SW480 (cell line): ENCODE data around the gene SMARCA2.
A peak's percentile ranks its signal among the peaks of the same experiment; 100 is the strongest.

ENCODE experiments used
- DNase-seq: peaks from one replicate; pipeline ENCODE4 v3.0.0-alpha.2; 2016; ENCODE audit warnings: low spot score

SMARCA2 gene

DNA sequence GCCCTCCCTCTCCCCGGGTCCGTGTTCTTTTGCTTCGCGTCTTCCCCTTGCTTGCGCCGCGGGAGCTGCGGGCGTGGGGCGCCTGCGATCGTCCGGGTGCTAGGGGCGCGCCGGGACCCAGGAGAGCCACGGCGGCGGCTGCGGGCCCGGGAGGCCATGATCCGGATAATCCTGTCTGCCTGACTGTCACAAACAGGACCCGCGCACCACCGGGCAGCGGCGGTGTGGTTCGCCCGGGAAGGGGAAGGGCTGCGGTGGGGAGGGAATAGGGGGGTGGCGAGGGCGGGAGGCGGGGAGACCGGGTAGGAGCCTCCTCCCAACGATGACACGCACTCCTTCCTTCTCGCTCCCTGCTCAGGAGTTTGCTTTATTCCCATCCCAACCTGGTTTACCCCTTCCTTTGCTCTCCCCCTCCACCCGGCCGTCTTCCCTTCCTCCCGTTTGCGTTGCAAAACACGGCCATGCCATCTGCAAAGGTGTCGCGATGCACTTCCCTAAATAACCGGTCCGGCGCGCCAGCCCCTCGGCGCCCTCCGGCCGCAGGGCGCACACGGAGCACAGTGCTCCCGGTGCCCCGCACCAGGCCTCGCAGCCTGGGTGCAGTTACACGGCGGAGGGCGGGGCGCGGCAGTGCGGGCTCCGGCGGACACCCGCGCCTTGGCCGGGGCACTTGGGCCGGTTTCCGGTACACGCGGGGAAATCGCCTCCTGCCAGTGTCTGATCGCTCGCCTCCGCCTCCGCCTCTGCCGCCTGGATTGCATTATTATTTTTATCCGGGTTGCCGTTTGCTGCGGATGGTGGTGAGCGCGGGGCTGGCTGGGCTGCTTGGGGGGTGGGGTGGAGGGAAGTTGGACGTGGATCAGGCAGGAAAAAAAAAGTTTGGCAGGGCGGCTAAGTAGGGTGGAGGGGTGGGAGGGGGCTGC is 1.5 kb downstream of the SMARCA2 start:
- DNase-seq, result peak; percentile 74

DNA sequence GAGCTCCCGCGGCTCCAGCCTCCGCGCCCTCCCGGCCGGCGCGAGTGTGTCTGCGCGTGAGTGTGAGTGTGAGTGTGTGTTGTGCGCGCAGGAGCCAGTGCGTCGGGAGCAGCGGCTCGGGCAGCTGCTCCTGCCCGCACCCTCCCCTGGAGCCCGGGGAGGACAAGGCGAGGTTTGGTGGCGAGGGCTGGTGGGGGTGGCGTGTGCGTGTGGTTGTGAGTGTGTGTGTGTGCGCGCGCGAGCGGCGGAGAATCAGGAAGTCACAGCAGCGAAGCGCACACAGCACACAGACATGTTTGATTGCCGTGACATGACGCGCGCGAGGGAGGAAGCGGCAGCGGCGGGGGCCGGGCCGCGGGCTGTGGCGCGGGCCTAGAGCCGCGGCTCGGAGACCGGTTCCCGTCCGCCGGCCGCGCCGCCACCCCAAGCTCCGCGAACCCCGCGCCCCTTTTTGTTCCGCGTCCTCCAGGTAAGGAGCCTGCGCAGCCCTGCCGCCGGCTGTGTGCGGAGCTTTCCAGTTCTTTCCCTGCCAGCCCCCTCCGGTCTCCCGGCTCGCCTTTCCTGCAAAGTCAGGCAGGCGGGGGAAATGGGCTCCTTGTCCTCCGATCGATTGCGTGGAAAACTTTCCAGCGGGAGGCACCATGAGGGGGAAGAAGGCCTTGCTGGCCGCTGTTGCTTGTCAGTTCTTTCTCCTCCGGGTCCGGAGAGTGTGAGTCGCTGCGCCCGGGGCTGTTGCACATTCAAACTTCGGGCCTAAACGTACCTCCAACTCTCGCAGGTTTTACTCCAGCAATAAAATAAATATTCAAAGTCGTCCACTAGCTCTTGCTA is 2.4 kb downstream of the SMARCA2 start:
- DNase-seq, result peak; percentile 74

- peak; percentile 25 for DNase-seq
These were observed 3.1 kb downstream of the SMARCA2 start for GRCh38 chr9:2018162-2018643.

DNA sequence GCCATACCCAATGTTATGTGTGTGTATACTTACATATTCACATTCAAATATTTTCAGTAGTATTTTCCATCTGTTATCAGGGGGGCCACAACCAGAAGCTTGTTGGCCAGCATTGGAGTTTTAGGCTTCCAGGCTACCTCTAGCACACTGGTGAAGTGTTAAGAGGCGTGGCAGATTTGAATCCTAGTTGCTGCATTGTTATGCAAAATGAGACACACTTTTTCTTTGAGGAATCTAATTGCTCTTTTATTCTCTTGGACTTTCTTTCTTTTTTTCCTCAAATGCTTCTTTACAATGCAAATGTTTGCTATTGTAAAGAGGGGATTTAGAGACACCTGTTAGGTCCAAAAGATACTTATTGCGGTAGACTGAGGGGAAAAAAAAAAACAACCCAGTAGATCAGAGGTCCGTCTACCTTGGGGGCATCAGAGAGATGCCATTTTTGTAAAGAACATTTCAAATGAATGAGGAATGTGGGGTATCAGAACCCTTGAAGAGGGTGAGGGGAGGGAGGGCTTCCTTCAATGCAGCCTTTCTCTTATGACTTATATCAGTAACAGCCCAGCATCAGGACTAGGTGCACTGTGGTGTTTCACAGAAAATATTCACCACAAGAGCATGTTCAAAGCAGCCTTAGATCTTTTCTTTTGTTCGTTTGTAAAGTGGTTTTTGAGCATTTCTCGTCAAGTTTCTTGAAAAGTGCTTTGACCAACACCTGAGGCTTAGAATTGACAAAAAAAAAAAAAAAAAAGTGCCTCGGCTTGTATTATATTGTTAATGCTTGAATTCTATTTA is 3.8 kb downstream of the SMARCA2 start:
- DNase-seq, result no peak

GRCh38 chr9:2019723-2020122 is 4.6 kb downstream of the SMARCA2 start:
- DNase-seq, result no peak

- DNase-seq, result no peak
These were observed 6.6 kb downstream of the SMARCA2 start for GRCh38 chr9:2021731-2022130.

GRCh38 chr9:2022560-2022959 is 7.4 kb downstream of the SMARCA2 start:
- DNase-seq, result no peak

DNA sequence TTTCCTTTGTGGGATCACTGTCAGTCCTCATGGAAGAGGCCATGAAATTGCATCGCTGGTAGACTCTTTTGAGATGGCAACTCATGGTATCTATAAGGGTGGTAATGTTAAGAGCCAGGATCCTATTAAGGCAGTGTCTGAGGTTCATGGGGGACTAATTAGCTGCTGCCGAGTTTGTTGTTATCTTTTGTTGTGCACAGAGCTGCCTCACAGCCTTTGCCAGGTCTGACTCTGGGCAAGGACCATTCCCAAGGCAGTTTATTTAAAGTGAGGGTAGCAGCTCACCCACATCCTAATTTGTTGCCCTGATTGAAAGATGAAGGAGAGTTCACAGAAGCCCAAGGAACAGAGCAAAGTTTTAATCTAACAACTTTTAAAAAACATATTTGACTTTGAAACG is 7.9 kb downstream of the SMARCA2 start:
- no peak for DNase-seq

DNA sequence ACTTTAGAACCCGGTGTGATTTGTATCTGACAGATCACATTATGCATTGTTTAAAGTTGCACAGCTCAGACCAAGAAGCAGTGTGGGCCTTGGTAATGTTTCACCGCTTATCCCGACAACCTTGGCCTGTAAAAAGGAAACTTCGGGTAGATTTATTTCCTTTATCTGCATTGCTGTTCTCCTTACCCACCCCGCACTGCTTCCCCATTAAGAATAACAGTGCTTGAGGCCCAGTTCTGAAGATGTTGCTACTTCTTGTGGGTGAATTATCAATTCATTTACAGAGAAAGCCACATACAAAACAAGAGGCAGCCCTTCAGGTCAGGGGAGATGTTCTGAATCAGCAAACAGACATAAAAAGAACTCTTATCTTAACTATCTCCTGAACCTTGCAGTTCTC is 8.4 kb downstream of the SMARCA2 start:
- no peak for DNase-seq

- DNase-seq, result no peak
These were observed 10.0 kb downstream of the SMARCA2 start for GRCh38 chr9:2024888-2025782.

DNA sequence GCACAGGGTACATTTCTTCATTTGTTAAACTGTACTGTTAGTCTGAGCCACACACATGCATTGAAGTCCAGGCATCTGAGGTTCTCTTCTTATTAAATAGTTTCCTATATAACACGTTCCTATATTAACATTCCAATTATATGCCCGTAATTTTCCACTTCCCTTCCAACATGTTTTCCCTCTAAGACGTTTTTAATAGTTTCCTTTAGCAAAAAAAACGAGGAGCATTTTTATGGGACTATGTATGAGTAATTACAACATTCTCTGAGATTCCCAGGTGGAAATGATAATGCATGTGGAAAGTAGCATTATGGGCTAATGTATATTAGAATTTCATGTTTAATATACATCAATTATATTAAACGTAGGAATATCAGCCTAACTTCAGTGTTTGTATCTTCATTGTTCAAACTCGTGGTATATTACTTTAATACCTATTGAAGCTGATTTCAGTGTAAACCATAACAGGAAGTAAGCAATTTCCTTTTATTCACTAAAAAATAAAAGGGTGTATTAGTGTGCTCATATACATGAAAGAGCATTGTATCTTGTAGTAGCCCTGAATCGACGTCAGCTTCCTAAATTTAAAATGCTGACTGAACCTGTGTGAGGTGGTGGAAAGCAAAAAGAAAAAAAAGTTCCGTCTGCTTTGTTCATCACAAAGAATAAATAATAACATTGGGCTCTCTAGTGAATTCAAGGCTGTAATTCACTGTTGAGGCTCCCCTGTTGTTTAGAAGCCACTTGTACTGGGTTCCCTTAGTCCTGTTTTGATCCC is 11.3 kb downstream of the SMARCA2 start:
- no peak for DNase-seq

DNA sequence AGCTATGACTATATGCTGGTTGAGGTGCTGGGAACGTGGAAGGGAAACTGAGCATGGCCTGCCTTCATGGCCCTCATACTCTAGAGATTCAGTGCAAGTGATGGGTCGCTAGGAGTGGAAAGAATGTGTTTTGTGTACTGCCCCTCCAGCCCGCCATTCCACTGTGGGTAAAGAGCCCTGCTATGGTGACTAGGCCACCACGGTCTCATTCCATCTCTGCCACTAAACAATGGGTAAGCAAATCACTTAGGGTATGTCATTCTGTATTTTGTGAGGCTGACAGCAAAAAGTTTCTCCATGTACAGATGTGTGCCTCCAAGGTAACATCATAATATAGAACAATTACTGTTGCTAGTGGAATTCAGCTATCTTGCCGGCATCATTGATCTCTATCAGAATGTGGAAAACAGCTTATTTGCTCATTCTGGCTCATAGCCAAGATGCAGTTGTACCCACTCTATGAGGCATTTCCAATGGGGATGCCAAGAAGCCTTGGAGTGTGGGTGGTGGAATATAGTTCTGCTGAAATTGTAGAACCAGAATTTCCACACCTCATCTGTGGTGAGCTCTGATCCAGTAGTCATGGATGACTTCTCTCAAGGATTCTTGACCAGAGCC is 12.5 kb downstream of the SMARCA2 start:
- no peak for DNase-seq

- DNase-seq, result no peak
These were observed 13.7 kb downstream of the SMARCA2 start for GRCh38 chr9:2028888-2029287.

GRCh38 chr9:2029666-2030170 is 14.6 kb downstream of the SMARCA2 start:
- DNase-seq, result no peak

DNA sequence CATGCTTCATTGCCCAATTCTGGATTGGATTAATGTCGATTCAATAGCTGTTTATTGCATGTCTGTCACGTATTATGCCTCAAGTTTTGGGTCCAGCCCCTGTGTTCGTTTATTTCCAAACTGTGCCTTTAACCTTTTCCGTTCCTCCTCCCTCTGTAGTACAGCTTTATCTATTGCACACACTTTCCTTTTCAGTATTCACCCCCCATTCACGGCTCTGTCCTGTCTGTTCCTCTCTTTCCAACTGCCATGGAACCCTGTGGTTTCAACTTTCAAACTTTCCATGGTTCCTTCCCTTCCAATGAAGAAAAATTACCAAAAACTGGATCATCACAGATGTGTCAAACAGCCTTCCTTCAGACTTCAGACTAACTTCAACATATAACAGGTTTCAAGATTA is 17.1 kb downstream of the SMARCA2 start:
- DNase-seq, result no peak

DNA sequence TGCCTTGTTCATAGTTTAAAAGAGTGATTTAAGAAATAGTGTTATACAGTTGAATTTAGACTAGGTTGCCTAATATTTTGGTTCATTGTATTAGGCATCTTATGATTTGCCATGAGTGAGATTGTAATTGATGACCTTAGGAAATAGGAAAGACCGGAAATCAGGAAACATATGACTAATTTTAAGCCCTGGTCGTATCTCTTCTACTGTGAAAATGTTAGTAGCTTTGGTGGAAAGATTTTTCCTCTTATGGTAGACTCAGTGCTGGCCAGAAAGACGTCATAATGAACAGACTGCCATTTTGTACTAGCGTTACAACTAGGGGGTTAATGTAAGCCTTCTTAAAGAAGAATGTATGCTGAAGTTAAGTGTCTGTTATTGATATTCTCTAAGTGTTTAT is 21.7 kb downstream of the SMARCA2 start:
- DNase-seq, result no peak

DNA sequence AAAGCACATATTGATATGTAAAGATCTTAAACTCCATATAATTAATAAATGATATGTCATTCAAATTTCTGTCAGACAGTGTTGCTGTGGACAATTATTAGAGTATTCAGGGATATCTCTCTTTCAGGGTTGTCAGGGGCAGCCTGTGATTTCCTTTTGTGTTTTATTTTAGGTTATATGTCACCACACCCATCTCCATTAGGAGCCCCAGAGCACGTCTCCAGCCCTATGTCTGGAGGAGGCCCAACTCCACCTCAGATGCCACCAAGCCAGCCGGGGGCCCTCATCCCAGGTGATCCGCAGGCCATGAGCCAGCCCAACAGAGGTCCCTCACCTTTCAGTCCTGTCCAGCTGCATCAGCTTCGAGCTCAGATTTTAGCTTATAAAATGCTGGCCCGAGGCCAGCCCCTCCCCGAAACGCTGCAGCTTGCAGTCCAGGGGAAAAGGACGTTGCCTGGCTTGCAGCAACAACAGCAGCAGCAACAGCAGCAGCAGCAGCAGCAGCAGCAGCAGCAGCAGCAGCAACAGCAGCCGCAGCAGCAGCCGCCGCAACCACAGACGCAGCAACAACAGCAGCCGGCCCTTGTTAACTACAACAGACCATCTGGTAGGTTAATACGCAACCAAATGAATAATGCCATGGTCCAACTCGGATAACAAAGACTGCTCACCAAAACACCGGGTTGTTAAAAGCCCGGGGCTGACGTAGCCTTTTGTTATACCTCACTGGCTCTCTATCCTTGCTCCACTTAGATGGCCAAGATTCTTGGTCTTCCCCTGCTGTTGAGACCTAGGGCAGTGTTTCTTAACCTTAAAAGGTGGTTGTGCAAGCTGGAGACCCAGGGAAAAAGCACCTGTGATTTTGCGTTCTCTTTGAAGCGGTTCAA is 24.4 kb downstream of the SMARCA2 start:
- DNase-seq, result no peak

DNA sequence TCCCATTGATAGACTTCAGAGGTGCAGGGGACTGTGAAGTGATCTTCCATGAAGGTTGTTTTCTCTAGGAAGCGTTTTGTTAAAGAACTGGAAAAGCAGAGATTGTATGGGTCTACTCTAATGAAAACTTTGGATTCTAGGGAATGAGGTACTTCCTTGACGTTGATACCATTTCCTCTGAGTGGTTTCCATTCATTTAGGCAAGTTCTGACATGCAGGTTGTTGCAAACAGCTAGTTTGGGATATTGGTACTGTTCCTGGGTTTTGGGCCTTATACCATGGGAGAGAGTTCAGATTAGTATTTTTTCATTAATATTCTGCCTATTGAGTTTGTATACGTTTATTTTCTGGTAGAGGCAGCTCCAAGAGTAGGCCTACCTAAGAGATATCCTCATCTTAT is 25.7 kb downstream of the SMARCA2 start:
- no peak for DNase-seq

GRCh38 chr9:2041736-2042135 is 26.6 kb downstream of the SMARCA2 start:
- no peak for DNase-seq
